Neutrophil (primary cell): ENCODE results near the gene PCLAF.

Experiments
- H3K27ac ChIP-seq: fragments of 200-600 bp; sonication (generic); 2 replicates; pipeline ENCODE4 v1.5.1; 2016; ENCODE audit warnings: mild to moderate bottlenecking, moderate library complexity
- H3K27me3 ChIP-seq: fragments of 200-600 bp; sonication (generic); 2 replicates; pipeline ENCODE4 v1.6.0; 2016; ENCODE audit warnings: mild to moderate bottlenecking
- H3K36me3 ChIP-seq: fragments of 200-600 bp; sonication (generic); 2 replicates; pipeline ENCODE4 v1.5.1; 2017
- H3K4me1 ChIP-seq, 2 experiments: fragments of 200-600 bp in 1 of 2; sonication (generic) in 1 of 2; 1 replicate in 1 of 2; 2 replicates in 1 of 2; pipeline versions ENCODE4 v1.5.1 to v1.6.1; 2013 to 2016; ENCODE audit warnings: low read depth in 1 of 2, low read length in 1 of 2, mild to moderate bottlenecking in 1 of 2, moderate library complexity in 1 of 2; ENCODE audit not compliant: control insufficient read depth in 1 of 2, insufficient read depth in 1 of 2
- H3K4me3 ChIP-seq, 2 experiments: fragments of 200-600 bp in 1 of 2; sonication (generic) in 1 of 2; 1 replicate in 1 of 2; 2 replicates in 1 of 2; pipeline ENCODE4 v1.5.1; 2013 to 2016; ENCODE audit warnings: low read depth in 1 of 2, low read length in 1 of 2, mild to moderate bottlenecking in 1 of 2, moderate library complexity in 1 of 2
- H3K9me3 ChIP-seq: fragments of 200-600 bp; sonication (generic); 2 replicates; pipeline ENCODE4 v1.5.1; 2016
- TF ChIP-seq, protein P1 (sequence below): fragments of 200-600 bp; sonication (generic); IDR thresholded peaks from 2 replicates; pipeline ENCODE4 v1.5.1; 2016; ENCODE audit warnings: antibody characterized with exemption

Gene PCLAF

GRCh38 chr15:64324165-64324877 lies 56.9 kb downstream of the PCLAF start:
- TF ChIP-seq, protein P1, sequence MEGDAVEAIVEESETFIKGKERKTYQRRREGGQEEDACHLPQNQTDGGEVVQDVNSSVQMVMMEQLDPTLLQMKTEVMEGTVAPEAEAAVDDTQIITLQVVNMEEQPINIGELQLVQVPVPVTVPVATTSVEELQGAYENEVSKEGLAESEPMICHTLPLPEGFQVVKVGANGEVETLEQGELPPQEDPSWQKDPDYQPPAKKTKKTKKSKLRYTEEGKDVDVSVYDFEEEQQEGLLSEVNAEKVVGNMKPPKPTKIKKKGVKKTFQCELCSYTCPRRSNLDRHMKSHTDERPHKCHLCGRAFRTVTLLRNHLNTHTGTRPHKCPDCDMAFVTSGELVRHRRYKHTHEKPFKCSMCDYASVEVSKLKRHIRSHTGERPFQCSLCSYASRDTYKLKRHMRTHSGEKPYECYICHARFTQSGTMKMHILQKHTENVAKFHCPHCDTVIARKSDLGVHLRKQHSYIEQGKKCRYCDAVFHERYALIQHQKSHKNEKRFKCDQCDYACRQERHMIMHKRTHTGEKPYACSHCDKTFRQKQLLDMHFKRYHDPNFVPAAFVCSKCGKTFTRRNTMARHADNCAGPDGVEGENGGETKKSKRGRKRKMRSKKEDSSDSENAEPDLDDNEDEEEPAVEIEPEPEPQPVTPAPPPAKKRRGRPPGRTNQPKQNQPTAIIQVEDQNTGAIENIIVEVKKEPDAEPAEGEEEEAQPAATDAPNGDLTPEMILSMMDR: no peak
- no peaks in the 10 kb centered on the region for H3K9me3 ChIP-seq
- no peak overlapping the region for H3K27ac ChIP-seq
- no peaks in the 10 kb centered on the region for H3K27me3 ChIP-seq
- H3K4me3 ChIP-seq: no peak overlapping the region
- H3K36me3 ChIP-seq: no peaks in the 10 kb centered on the region
- H3K4me1 ChIP-seq: no peaks in the 10 kb centered on the region

DNA sequence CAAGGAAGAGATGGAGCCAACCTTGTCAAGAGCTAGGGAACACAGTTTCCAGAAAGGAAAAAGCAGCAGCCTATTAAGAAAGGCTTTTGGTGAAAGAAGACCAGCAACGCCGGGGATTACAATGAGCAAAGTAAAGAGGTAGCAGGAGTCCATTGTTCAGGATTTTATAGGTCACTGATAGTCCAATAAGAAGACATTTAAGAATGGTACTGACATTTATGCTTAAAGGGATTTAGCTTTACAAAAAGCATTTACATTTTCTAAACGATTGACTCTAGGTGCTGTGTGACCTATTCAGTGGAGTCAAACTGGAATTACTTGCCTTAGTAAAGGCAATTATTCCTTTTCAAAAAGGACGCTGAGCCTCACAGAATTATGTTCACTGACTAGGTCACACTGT lies 66.0 kb downstream of the PCLAF start:
- H3K9me3 ChIP-seq: no peaks in the 10 kb centered on the region
- no peak overlapping the region for H3K27ac ChIP-seq
- TF ChIP-seq, protein P1: no peak
- no peak overlapping the region for H3K4me3 ChIP-seq
- H3K27me3 ChIP-seq: no peaks in the 10 kb centered on the region
- no peaks in the 10 kb centered on the region for H3K36me3 ChIP-seq
- no peaks in the 10 kb centered on the region for H3K4me1 ChIP-seq

DNA sequence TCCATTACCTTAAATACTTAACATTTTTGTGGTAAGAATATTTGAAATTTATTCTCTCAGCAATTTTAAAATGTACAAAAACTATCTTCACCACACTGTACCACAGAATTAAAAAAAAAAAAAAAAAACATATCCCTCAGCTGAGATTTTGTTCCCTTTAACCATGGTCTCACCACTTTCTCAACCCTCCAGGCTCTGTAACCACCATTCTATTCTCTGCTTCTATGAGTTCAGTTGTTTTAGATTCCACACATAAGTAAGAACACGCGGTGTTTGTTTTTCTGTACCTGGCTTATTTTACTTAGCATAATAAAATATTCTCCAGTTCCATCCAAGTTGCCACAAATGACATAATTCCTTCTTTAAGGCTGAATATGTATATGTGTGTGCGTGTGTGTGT lies 66.8 kb downstream of the PCLAF start:
- no peak overlapping the region for H3K4me3 ChIP-seq
- H3K27ac ChIP-seq: no peak overlapping the region
- no peaks in the 10 kb centered on the region for H3K36me3 ChIP-seq
- no peaks in the 10 kb centered on the region for H3K9me3 ChIP-seq
- no peaks in the 10 kb centered on the region for H3K4me1 ChIP-seq
- TF ChIP-seq, protein P1: no peak
- H3K27me3 ChIP-seq: no peaks in the 10 kb centered on the region
